Retina (tissue), 1 donor: ENCODE data around the gene HECTD4.
"Not testable (repeated sequence)": the region's sequence is repeated elsewhere in the genome, so short reads cannot be mapped to it uniquely, and the experiment has no call there.

Source experiments
- DNase-seq: peaks from one replicate; pipeline ENCODE4 v3.0.0-alpha.2; 2016

HECTD4 gene, protein sequence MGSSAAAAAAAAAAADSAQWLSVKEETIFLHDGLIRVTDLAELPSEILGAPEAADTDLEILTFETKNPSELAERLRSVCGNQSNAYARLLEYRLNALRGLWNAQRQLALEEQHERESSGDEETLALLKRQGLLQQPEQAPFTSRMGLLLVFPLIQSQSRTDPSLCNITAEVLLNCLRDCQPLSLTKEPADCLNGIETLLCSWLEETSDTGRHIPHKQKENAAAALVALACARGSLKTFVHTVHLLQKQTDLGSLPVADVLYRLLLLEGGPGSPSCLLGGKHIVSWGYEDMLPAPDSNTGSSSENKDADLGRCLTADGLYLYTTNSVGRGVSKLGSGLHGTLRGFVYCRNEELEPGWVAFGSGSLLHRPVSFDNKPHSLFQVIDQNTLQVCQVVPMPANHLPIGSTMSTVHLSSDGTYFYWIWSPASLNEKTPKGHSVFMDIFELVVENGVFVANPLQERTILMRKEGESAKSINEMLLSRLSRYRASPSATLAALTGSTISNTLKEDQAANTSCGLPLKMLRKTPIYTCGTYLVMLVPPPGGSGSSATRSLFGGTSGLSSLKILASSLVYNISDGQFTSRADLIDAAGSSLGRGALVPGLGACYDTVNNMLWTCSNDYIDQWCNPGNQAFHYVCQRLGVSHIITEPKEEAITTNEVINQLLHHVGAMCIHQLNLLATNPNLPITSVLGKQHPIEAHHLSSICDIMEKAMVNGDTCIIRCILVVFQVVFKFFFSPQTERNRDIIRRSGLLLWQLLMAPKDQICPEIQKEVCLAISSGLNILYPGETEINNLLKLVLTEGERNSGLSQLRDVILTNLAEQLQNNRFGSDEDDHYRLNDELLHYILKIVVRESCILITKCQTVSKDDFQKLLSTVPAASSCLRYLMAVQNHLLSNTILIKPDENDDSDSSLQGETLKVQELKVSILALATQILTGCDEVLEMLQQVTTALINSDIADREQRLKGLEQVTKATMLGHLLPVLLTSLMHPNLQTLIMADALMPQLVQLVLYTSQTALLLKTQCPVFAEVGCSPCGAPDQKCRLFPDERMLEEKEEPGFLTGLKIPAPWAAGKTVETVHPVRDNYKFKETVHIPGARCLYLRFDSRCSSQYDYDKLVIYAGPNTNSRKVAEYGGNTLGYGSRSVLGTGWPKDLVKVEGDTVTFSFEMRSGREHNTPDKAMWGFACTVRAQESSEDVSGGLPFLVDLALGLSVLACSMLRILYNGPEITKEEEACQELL (N-terminal part only)

DNA sequence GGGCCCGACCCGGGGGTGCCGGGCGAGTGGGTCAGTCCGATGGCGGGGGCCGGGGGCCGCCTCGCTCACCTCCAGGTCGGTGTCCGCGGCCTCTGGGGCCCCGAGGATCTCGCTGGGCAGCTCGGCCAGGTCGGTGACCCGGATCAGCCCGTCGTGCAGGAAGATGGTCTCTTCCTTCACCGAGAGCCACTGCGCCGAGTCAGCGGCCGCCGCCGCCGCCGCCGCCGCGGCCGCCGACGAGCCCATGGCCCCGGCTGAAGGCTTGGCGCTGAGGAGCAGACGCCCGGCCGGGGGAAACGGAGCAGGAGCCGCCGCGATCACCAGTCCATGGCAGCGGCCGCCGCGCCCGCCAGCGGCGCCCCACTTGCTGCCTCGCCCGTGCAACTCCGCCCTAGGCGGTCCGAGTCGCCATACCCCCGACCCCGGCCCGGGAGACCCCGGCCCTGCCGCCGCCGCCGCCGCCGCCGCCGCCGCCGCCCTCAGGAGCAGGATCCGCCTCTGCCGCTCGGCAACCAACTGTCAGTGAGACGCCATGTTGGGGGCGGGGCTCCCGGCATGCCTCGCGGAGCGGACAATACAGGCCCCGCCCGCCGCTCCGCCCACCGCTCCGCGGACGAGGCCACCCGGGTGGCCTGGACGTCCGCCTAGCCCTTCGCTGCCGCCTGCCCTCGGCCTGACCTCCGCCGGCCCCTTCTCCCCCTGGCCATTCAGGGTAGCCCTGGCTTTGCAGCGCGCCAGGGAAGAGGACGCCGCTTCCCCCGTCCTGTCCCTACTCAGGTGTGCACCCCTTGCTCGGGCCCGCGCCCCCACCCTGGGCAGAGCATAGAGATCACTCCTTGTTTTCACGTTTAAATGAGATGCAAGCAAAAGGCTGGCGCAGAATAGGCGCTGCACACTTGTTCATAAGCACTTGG, at the start of gene HECTD4:
HECTD4 (minus strand) TSS at position 549 of the 914 bp plus-strand sequence; CDS start at position 246, 303 bp downstream.
- DNase-seq, result peak; percentile 94

DNA sequence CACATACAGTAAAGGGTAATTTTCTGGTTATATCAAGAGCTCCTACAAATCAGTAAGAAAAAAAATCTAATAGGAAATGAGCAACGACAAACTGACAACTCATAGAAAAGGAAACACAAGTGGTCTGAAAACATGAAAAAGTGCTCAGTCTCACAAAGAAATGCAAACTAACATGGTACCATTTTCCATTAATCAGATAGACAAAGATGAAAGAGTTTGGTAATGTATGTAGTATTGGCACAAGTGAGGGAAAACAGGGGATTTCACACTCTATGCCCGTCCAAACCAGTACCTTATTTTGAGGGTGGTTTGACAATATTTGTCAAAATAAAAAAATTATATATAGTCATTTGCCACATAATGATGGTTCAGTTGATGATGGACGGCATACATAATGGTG, 49.7 kb upstream of the HECTD4 start:
- no peak for DNase-seq

DNA sequence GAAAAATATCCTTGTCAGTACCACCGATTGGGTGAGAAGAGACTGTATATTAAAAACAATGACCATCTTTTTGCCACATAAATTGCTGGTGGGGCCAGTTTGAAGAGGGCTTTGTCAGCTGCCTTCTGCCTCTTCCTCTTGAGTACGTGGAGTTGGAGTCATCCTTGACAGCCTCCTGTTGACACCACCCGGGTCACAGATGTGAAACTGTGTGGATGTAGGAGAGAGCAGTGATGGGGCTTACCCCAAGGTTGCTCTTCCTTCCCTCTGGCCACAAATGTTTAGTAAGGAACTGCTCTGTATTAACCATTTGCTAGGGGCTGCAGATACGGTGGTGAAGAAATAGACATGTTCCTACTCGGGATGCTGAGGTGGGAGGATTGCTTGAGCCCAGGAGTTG, 48.7 kb upstream of the HECTD4 start:
- DNase-seq, result no peak

DNA sequence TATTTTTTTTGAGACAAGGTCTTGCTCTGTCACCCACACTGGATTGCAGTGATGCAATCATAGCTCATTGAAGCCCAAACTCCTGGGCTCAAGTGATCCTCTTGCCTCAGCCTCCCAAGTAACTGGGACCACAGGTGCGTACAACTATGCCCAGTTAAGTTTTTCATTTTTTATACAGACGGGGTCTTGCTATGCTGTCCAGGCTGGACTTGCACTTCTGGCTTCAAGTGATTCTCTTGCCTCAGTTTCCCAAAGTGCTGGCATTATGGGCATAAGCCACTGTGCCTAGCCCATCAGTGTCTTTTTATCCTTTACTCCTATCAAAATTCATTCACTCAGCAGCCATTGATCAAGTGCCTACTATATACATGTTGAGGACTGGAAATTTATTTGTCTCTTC, 45.5 kb upstream of the HECTD4 start:
- DNase-seq, result no peak

DNA sequence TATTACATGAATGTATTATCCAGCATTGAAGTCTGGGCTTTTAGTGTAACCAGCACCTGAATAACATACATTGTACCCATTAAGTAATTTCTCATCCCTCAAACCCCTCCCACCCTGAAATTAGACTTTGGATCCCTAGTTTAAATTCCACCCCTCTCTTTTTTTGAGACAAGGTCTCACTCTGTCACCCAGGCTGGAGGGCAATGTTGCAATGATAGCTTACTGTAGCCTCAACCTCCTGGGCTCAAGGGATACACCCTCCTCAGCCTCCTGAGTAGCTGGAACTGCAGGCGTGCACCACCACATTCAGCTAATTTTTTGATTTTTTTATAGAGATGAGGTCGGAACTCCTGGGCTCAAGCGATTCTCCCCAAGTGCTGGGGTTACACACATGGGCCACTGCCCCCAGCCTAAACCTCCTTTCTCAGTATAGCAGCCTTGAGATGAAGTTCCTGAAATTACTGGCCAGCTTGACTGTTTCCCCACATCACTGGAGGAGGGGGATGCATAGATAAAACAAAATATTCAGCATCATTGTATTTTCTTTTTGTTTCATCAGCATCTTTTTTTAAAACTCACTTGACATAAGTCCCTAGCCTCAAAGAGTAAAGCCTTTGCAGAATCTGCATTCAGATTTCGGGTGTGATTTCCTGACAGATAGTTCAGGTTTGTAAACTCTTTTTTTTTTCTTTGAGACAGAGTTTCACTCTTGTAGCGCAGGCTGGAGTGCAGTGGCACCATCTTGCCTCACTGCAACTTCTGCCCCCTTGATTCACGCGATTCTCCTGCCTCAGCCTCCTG, 43.6 kb upstream of the HECTD4 start:
- DNase-seq, result no peak

DNA sequence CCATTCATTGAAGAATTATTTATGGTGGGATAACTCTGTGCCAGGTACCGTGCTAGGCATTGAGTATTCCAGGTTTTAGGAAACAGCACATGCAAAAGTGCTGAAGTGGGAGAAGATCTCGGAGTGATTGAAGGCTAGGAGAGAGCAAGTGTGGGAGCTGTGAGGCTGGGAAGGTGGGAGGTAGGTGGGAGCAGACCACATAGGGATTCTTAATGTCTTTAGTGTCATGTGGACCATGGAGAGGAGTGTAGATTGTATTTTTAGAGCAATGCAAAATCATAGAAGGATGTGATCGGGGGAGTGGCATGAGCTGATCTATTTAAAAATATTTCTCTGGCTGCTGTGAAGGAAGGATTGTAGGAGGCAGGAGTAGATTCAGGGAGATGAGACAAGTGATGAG, 41.9 kb upstream of the HECTD4 start:
- DNase-seq, result no peak

DNA sequence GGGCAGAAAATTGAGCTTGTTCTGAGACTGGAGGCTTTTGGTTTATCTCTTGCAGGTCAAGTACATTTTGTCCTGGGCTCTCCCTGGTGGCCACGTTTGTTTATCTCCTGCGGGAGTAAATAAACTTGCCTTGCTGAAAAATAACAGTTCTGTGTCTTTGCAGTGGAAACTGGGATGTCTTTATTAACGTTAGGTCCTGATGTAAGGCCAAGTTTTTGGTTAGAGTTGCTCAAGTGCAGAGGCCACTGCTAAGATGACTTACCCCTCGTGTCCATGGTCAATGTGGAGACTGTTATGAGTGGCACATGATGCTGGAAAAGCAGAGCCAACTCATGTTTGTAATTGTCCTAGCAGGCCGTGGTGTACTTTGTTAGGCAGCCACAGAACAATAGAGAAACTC, 40.3 kb upstream of the HECTD4 start:
- no peak for DNase-seq

DNA sequence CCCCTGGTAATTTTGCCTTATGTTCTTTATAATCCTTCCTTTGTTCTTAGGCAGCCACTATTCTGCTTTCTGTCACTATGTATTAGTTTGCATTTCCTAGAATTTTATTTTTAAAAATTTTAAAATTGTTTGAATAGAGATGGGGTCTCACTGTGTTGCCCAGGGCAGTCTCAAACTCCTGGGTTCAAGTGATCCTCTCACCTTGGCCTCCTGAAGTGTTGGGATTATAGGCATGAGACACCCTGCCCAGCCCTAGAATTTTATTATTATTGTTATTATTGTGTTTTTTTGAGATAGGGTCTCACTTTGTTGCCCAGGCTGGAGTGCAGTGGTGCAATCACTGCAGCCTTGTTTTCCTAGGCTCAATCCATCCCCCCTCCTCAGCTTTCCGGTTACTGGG, 39.1 kb upstream of the HECTD4 start:
- no peak for DNase-seq

DNA sequence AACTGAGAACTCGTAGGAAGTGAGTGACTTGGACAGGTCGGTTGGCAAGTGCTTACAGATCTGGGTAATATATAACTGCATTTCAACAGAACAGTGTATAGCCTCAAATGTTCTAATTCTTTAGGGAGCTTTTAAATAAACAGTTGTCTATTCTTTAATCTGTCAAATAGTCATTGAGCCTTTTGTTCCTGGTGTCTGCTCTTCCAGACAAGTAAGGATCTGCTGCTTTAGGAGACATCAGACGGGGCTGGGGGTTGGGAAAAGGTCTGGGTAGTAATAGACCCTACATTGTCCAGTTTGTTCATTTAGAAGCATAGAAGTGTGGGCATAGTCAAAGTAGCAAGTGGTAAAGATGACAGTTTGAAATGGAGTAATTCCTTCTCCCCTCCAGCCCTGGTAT, 38.5 kb upstream of the HECTD4 start:
- DNase-seq, result no peak

DNA sequence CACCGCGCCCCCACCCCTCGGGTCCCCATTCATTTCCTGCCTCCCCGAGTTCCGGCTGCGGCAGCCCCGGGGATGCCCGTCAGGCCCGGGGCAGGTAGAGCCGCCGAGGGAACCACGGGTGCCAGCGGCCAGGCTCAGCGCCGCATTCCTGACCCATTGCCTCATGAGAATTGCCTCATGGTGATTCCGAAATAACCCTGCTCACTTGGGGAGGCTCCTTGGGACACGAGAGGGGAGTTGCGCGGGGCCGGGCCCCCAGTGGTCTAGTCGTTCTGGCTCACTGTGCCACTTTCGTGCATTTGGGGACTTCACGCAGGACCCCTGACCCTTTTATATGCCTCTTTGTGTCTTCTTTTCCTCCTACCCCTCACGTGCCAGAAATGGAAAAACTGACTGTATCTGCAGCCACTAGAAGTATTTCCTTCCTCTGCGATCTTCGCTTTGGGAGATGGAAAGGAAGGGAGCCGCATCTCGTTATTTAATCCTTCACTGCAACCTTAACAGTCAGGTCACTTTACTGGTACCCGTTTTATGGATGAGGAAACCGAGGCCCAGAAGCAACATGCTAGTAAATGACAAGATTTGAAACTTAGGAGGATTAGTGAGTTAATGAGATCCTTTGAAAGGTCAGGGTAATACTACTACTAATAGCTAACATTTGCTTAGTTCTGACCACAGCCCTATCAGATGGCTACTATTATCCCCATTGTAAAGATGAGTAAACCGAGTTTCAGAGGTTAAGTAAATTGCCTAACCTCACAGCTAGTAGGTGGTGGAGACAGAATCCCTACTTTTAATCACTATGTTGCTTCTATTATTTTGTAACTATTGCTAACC, 37.3 kb upstream of the HECTD4 start:
- DNase-seq, result peak; percentile 53

DNA sequence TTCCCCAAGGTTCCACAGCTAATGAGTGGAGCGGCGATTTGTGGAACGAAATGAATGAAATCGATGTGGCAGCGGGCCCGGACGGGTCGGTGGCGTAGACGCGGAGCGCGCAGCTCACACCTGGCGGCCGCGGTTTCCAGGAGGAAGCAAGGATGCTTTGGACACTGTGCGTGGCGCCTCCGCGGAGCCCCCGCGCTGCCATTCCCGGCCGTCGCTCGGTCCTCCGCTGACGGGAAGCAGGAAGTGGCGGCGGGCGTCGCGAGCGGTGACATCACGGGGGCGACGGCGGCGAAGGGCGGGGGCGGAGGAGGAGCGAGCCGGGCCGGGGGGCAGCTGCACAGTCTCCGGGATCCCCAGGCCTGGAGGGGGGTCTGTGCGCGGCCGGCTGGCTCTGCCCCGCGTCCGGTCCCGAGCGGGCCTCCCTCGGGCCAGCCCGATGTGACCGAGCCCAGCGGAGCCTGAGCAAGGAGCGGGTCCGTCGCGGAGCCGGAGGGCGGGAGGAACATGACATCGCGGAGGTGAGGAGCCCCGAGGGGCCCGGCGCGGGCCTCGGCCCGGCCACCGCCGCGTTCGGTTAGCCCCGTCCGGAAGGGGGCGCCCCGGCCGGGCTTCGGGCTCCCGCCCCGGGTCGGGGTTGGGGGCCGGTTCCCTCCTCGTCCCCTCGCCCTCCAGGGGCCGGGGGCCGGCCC, 36.5 kb upstream of the HECTD4 start, which contains the start of gene PTPN11:
PTPN11 (plus strand) TSS at position 340 of the 689 bp plus-strand sequence; CDS start at position 505, 165 bp downstream.
- DNase-seq, result peak; percentile 96

DNA sequence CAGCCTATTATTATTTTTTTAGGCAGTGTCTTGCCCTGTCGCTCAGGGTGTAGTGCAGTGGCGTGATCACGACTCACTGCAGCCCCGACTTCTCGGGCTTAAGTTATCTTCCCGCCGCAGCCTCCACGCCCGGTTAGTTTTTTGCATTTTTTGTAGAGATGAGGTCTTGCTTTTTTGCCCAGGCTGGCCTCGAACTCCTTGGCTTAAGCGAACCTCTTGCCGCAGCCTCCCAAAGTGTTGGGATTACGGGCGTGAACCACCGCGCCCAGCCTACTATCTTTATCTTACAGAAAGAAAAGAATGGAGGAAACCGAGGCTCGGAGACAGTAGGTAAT, 36.0 kb upstream of the HECTD4 start:
- no peak for DNase-seq

DNA sequence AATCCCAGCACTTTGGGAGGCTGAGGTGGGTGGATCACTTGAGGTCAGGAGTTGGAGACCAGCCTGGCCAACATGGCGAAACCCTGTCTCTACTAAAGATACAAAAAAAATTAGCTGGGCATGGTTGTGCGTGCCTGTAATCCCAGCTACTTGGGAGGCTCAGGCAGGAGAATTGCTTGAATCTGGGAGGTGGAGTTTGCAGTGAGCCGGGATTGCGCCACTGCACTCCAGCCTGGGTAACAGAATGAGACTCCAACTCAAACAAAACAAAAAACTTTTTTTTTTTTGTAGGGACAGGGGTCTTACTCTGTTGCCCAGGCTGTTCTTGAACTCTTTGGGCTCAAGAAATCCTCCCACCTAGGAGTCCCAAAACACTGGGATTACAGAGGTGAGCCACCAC, 33.2 kb upstream of the HECTD4 start:
- not testable (repeated sequence) for DNase-seq

DNA sequence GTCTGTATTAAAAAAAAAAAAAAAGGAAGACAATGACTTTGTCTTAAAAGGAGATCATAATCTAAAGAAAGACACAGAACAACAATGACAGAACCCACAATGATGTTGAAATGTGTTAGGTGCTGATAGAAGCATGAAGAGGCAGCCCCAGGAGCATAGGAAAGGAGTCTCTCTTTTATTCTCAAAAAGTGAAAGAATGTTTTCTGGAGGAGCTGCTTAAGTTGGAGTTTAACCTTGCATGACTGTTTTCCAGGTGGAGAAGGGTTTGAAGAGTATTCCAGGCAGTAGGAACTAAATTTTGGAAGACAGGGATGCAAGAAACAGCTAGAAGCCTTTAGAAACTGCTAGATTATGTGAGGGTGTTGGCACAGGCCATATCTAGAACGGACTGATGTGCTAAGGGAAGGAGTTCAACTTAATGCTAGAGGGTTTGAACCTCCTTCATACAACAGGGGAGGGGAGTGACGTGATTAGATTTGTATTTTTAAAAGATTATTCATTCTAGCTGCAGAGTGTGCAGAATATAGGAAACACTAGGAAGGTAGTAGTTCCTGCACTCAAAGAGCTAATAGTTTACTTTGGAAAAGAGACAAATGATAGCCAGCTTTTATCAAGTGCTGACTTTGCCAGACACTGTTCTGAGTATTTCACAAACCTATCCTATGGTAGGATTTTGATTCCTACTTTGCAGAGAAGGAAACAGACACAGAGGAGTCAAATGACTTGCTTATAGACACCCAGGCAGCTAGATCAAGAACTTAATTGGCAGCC, 31.8 kb upstream of the HECTD4 start:
- DNase-seq, result no peak

DNA sequence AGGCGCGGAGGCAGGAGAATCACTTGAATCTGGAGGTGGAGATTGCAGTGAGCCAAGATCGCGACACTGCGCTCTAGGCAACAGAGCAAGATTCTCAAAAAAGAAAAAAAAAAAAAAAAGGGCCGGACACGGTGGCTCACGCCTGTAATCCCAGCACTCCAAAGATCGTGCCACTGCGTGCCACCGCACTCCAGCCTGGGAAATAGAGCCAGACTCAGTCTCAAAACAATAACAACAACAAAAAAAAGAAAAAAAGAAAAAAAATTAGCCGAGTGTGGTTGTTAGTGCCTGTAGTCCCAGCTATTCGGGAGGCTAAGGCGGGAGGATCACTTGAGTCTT, 27.6 kb upstream of the HECTD4 start:
- DNase-seq, result no peak

DNA sequence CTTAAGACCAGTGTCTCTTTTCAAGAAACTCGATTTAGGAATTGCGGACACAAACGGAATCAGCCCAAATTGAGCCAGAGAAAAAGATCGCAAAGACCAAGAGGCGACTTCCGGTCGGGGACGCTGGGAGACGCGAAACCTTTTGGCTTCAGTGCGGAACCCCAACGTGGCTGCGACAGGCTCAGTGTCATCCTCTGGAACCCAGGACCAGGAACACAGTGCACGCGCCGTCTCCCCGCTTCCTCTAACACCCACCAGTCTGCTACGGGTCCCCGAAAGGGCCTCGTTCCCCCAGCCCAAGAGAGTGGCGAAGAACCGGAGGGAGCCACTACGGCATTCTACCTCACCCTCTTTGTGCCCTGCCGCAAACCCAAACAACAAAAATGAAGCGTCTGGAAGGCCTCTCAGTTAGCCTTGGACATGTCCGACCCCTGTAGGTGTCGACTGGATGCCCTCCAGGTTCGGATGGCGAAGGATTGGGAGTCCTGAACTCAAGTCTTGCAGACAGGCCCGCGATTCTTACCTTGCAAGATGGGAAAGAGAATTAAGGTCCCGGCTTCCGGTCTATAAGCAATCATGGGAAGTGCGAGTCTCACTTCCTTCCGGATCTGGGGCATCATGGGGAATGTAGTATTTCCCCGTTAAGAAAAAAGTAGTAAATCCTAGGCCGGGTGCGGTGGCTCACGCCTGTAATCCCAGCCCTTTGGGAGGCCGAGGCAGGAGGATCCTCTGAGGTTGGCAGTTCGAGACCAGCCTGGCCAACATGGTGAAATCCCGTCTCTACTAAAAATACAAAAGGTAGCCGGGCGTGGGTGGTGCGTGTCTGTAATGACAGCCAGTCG, 27.1 kb upstream of the HECTD4 start, which contains the start of gene RPL6:
RPL6 (minus strand) TSS at position 542 of the 842 bp plus-strand sequence. CDS start 949 bp downstream, outside the sequence.
- peak; percentile 93 for DNase-seq

DNA sequence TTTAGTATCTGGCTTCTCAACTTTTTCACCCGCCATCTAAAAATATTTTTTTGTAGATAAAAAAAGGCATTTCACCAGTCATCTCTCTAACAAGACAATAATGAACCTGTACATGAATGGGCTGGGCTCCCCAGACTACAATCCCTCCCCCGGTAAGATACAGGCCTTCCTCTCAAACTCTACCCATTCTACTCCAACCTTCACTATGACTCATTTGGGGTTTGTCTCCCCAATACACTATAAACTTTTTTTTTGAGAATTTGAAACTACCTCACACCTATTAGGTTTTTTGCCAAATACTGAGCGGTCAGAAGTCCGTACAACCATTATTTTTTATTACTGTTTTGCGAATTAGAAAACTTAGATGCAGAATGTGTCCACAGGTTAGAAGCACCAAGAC, 26.4 kb upstream of the HECTD4 start:
- DNase-seq, result no peak

DNA sequence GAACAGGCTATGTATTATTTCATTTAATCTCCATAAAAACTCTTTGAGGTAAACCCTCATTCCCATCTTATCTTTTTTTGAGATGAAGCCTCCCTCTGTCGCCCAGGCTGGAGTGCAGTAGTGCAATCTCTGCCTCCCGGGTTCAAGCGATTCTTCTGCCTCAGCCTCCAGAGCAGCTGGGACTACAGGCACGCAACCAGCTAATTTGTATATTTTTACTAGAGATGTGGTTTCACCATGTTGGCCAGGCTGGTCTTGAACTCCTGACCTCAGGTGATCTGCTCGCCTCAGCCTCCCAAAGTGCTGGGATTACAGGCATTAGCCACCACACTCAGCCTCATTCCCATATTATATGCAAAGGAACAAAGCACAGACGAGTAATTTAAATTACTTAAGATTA, 25.5 kb upstream of the HECTD4 start:
- not testable (repeated sequence) for DNase-seq
